Measurements from ENCODE around the gene SEPTIN14. TPM values are rescaled to one million over a fixed set of nuclear protein-coding genes. Genes with fewer than 3 reads are reported as not detected.
"Not testable (repeated sequence)": the region's sequence is repeated elsewhere in the genome, so short reads cannot be mapped to it uniquely, and the experiment has no call there.

Gene SEPTIN14
- 0.07 TPM in 1 of 3 replicates, not detected in the others for total RNA-seq

- not testable (repeated sequence) for H3K27me3 Mint-ChIP-seq (ENCODE audit: low read depth); H3K36me3 Mint-ChIP-seq; H3K27ac Mint-ChIP-seq; H3K4me3 Mint-ChIP-seq; H3K4me1 Mint-ChIP-seq; DNase-seq (ENCODE audit: low spot score in 2 of 2, unreplicated experiment in 2 of 2)
- peaks cover 32% of the 10 kb centered on the region for H3K9me3 Mint-ChIP-seq
Measured at GRCh38 chr7:55862652-55863051, at the start of gene SEPTIN14. Gene SEPTIN14, minus strand, starts transcription at chr7:55862752. Its CDS starts 756 bp downstream, at chr7:55861996.

GRCh38 chr7:55903985-55904759 is 41.6 kb upstream of the SEPTIN14 start:
- H3K4me3 Mint-ChIP-seq: no peak overlapping the region

GRCh38 chr7:55901059-55901458 is 38.5 kb upstream of the SEPTIN14 start:
- H3K4me1 Mint-ChIP-seq; H3K27ac Mint-ChIP-seq; DNase-seq (ENCODE audit: low spot score in 2 of 2, unreplicated experiment in 2 of 2); H3K4me3 Mint-ChIP-seq; H3K27me3 Mint-ChIP-seq (ENCODE audit: low read depth): not testable (repeated sequence)
- Mint-ChIP-seq H3K36me3 (peaks cover 45% of the 10 kb centered on the region), H3K9me3 (peaks cover 32% of the 10 kb centered on the region)

More at GRCh38 chr7:55903985-55904759, 41.6 kb upstream of the SEPTIN14 start:
- no peak for DNase-seq (ENCODE audit: low spot score in 2 of 2, unreplicated experiment in 2 of 2)
- Mint-ChIP-seq H3K27me3 (ENCODE audit: low read depth) (no peaks in the 10 kb centered on the region), H3K36me3 (peaks cover 53% of the 10 kb centered on the region), H3K27ac (no peak overlapping the region), H3K9me3 (peaks cover 19% of the 10 kb centered on the region), H3K4me1 (peaks cover 5% of the 10 kb centered on the region)
- no peak for TF ChIP-seq CTCF (IDR thresholded peaks at IDR 0.05; ENCODE audit: unreplicated experiment)

- Mint-ChIP-seq H3K27me3 (ENCODE audit: low read depth) (no peaks in the 10 kb centered on the region), H3K27ac (no peak overlapping the region), H3K9me3 (peaks cover 39% of the 10 kb centered on the region), H3K36me3 (peaks cover 56% of the 10 kb centered on the region), H3K4me3 (no peak overlapping the region), H3K4me1 (no peaks in the 10 kb centered on the region)
- no peak for TF ChIP-seq CTCF (IDR thresholded peaks at IDR 0.05; ENCODE audit: unreplicated experiment)
- no peak for DNase-seq (ENCODE audit: low spot score in 2 of 2, unreplicated experiment in 2 of 2)
Measured at GRCh38 chr7:55898287-55898686, 35.7 kb upstream of the SEPTIN14 start.

- Mint-ChIP-seq H3K27ac (no peak overlapping the region), H3K9me3 (peaks cover 29% of the 10 kb centered on the region), H3K4me1 (no peaks in the 10 kb centered on the region), H3K4me3 (no peak overlapping the region), H3K27me3 (ENCODE audit: low read depth) (no peaks in the 10 kb centered on the region), H3K36me3 (peaks cover 40% of the 10 kb centered on the region)
- DNase-seq (ENCODE audit: low spot score in 2 of 2, unreplicated experiment in 2 of 2): no peak
- no peak for TF ChIP-seq CTCF (IDR thresholded peaks at IDR 0.05; ENCODE audit: unreplicated experiment)
Measured at GRCh38 chr7:55895021-55895420, 32.5 kb upstream of the SEPTIN14 start.

GRCh38 chr7:55893940-55894339 is 31.4 kb upstream of the SEPTIN14 start:
- no peaks in the 10 kb centered on the region for H3K4me1 Mint-ChIP-seq

GRCh38 chr7:55888378-55888777 is 25.8 kb upstream of the SEPTIN14 start:
- H3K9me3 Mint-ChIP-seq; H3K36me3 Mint-ChIP-seq; DNase-seq (ENCODE audit: low spot score in 2 of 2, unreplicated experiment in 2 of 2); H3K27me3 Mint-ChIP-seq (ENCODE audit: low read depth); H3K4me1 Mint-ChIP-seq: not testable (repeated sequence)
- Mint-ChIP-seq H3K27ac (peak overlapping the region; percentile 89), H3K4me3 (peak overlapping the region; percentile 79)

More at GRCh38 chr7:55893940-55894339, 31.4 kb upstream of the SEPTIN14 start:
- Mint-ChIP-seq H3K9me3 (peaks cover 26% of the 10 kb centered on the region), H3K36me3 (peaks cover 36% of the 10 kb centered on the region), H3K27ac (no peak overlapping the region), H3K27me3 (ENCODE audit: low read depth) (no peaks in the 10 kb centered on the region), H3K4me3 (no peak overlapping the region)
- TF ChIP-seq CTCF (IDR thresholded peaks at IDR 0.05; ENCODE audit: unreplicated experiment): no peak
- no peak for DNase-seq (ENCODE audit: low spot score in 2 of 2, unreplicated experiment in 2 of 2)
